Ovary (tissue), 9 donors: ENCODE measurements around the gene NGLY1. TPM values are rescaled to one million over a fixed set of nuclear protein-coding genes. Genes with fewer than 3 reads are reported as not detected.

ENCODE experiments used
- DNase-seq, 5 donors: peaks; one replicate each; pipeline ENCODE4 v3.0.0-alpha.2; 2019 to 2020
- H3K27ac ChIP-seq, 2 donors: fragments of 200-600 bp; one replicate each; pipeline versions ENCODE4 v1.5.1 to v1.8.0; 2019 to 2022
- H3K27me3 ChIP-seq: fragments of 200-600 bp; one replicate; pipeline ENCODE4 v1.8.0; 2022
- H3K36me3 ChIP-seq: fragments of 200-600 bp; sonication (generic); one replicate; pipeline ENCODE4 v1.5.1; 2019
- H3K4me1 ChIP-seq: one replicate; pipeline ENCODE4 v1.8.1; 2013; ENCODE audit warnings: mild to moderate bottlenecking, moderate library complexity; ENCODE audit not compliant: insufficient read depth
- H3K4me3 ChIP-seq: fragments of 200-600 bp; sonication (generic); one replicate; pipeline ENCODE4 v1.5.1; 2017
- H3K9me3 ChIP-seq, 2 donors: fragments of 200-600 bp in 1 of 2; sonication (generic) in 1 of 2; one replicate each; pipeline versions ENCODE4 v1.5.1 to v1.8.1; 2013 to 2019; ENCODE audit warnings: mild to moderate bottlenecking in 1 of 2, moderate library complexity in 1 of 2
- CTCF ChIP-seq, 3 donors: fragments of 450-650 bp in 2 of 3; fragments of 200-600 bp in 1 of 3; IDR thresholded peaks; one replicate each; pipeline versions ENCODE4 v1.5.1 to v1.8.0; 2016 to 2022; ENCODE audit warnings: antibody characterized with exemption in 3 of 3, mild to moderate bottlenecking in 1 of 3
- EP300 ChIP-seq: sonication (generic); formaldehyde crosslinking; IDR thresholded peaks from one replicate; pipeline ENCODE4 v1.6.1; 2017; ENCODE audit warnings: antibody characterized with exemption
- POLR2A ChIP-seq: fragments of 450-650 bp; IDR thresholded peaks from one replicate; pipeline ENCODE4 v1.6.1; 2017; ENCODE audit warnings: antibody characterized with exemption, mild to moderate bottlenecking, moderate library complexity
- WGBS, 3 donors: extraction: QIAGEN DNeasy Blood & Tissue Kit in 1 of 3; methylation state at CpG; one replicate each; pipeline versions ENCODE4 v1.1.5 to v1.1.7; 2013 to 2017; 5-methylcytosine and 5-hydroxymethylcytosine counted together
- intact Hi-C, 4 donors: fragments of 100-400 bp; cut with DNase I; formaldehyde crosslinking; loops; one replicate each; pipeline versions ENCODE4 v1.11.0 to v1.15.1; 2022 to 2023
- polyA plus RNA-seq, 2 donors: library from polyadenylated mRNA; stranded (reverse); fragments of 200-250 nt in 1 of 2; fragments of 350-450 nt in 1 of 2; fragmentation: Illumina TruSeq in 1 of 2; extraction: RNeasy Lipid Tissue Mini Kit (QIAGEN cat#74804) in 1 of 2; gene quantifications; one replicate each; pipeline ENCODE4 v1.2.3, GENCODE V29; 2013 to 2014
- total RNA-seq, 7 donors: library from RNA; depleted of rRNA in 2 of 7; stranded (reverse); fragments of >200 nt in 2 of 7; fragmentation: NEBNext Ultra II Directional in 3 of 7; extraction: Animal tissue kit (Norgen Biotek cat#: 25700) in 3 of 7; gene quantifications; one replicate each; pipeline versions ENCODE4 v1.1.0 to v1.2.4, GENCODE V29; 2016 to 2023
- donor health status: DM: no; HTN: no; CAD: no; lungs with moderate emphysema.
- donor health status: DM: no; HTN: no; CAD: no.
- donor health status: Bipolar disorder and iron deficiency.
- donor health status: DM: yes; HTN: yes; CAD: no.
- donor health status: DM: no; HTN: no; CAD: no.
- donor health status: DM: yes; HTN: yes; CAD: no.

NGLY1 gene
- total and polyA plus RNA-seq, 9 donors: 11.0 to 30.4 (median 27.1) TPM

GRCh38 chr3:25724948-25725645 is 58.1 kb downstream of the NGLY1 start:
- no peaks in the 10 kb centered on the region for H3K36me3 ChIP-seq
- H3K4me1 ChIP-seq: no peaks in the 10 kb centered on the region
- no peak for DNase-seq
- intact Hi-C loops: no loop called here
- WGBS, 3 donors: 91 to 94% (median 92%) methylated on average over 2 of the region's 2 CpGs
- no peaks in the 10 kb centered on the region for H3K9me3 ChIP-seq
- H3K27ac ChIP-seq: no peak overlapping the region
- H3K27me3 ChIP-seq: no peaks in the 10 kb centered on the region
- no peak overlapping the region for H3K4me3 ChIP-seq
- no peak for TF ChIP-seq POLR2A
- no peak for TF ChIP-seq CTCF (IDR thresholded peaks at IDR 0.05)
- no peak for TF ChIP-seq EP300

GRCh38 chr3:25723802-25724201 is 59.4 kb downstream of the NGLY1 start:
- TF ChIP-seq POLR2A (no peak), EP300 (no peak), CTCF (IDR thresholded peaks at IDR 0.05) (no peak)
- no peak for DNase-seq
- Histone ChIP-seq H3K9me3 (no peaks in the 10 kb centered on the region), H3K27ac (no peak overlapping the region), H3K36me3 (no peaks in the 10 kb centered on the region), H3K4me3 (no peak overlapping the region), H3K4me1 (no peaks in the 10 kb centered on the region), H3K27me3 (no peaks in the 10 kb centered on the region)
- 94 to 98% (median 95%) methylated on average over 2 of the region's 2 CpGs for WGBS, 3 donors
- intact Hi-C loops: no loop called here

- no peak overlapping the region for H3K4me3 ChIP-seq
- no peaks in the 10 kb centered on the region for H3K4me1 ChIP-seq
- intact Hi-C loops: no loop called here
- WGBS, 3 donors: 83 to 86% (median 84%) methylated on average over 1 of the region's 1 CpG
- TF ChIP-seq POLR2A: no peak
- no peak for TF ChIP-seq CTCF (IDR thresholded peaks at IDR 0.05)
- TF ChIP-seq EP300: no peak
- no peaks in the 10 kb centered on the region for H3K27me3 ChIP-seq
- no peaks in the 10 kb centered on the region for H3K36me3 ChIP-seq
- no peak overlapping the region for H3K27ac ChIP-seq
- H3K9me3 ChIP-seq: no peaks in the 10 kb centered on the region
- no peak for DNase-seq
These were observed 63.9 kb downstream of the NGLY1 start for GRCh38 chr3:25719321-25719720.

- WGBS, 3 donors: 87 to 90% (median 90%) methylated on average over 11 of the region's 11 CpGs
- no peak overlapping the region for H3K4me3 ChIP-seq
- H3K27me3 ChIP-seq: no peaks in the 10 kb centered on the region
- no peak overlapping the region for H3K27ac ChIP-seq
- intact Hi-C loops: no loop called here
- no peaks in the 10 kb centered on the region for H3K36me3 ChIP-seq
- no peaks in the 10 kb centered on the region for H3K9me3 ChIP-seq
- TF ChIP-seq EP300 (no peak), POLR2A (no peak), CTCF (IDR thresholded peaks at IDR 0.05) (no peak)
- no peaks in the 10 kb centered on the region for H3K4me1 ChIP-seq
- DNase-seq: no peak
These were observed 69.8 kb downstream of the NGLY1 start for GRCh38 chr3:25713341-25713985.
